ENCODE measurements around the gene RIPOR3. TPM values are rescaled to one million over a fixed set of nuclear protein-coding genes. Genes with fewer than 3 reads are reported as not detected.

RIPOR3 gene
- total and polyA plus RNA-seq, 4 donors: 5.6 to 90.3 (median 16.3) TPM

- H3K27me3 ChIP-seq (ENCODE audit: control insufficient read depth in 4 of 4, insufficient read depth in 4 of 4, low read length in 3 of 4): no peaks in the 10 kb centered on the region
- no peak overlapping the region for H3K4me3 ChIP-seq (ENCODE audit: low read depth in 1 of 3, low read length in 3 of 3)
- no peak overlapping the region for H3K27ac ChIP-seq (ENCODE audit: low read depth in 1 of 2, low read length in 2 of 2)
- 90% methylated on average over 5 of the region's 5 CpGs for WGBS
- TF ChIP-seq EGR1 (IDR thresholded peaks at IDR 0.05; ENCODE audit: low read depth in 2 of 2) (no peak), TAF1 (conservative IDR thresholded peaks at IDR 0.05) (no peak), SP1 (IDR thresholded peaks at IDR 0.05) (no peak)
- H3K4me1 ChIP-seq (ENCODE audit: control insufficient read depth in 4 of 4, insufficient read depth in 4 of 4, low read length in 3 of 4): peaks cover 0 to 5% (median 3%) of the 10 kb centered on the region in 4 donors
- H3K9ac ChIP-seq (ENCODE audit: low read depth in 1 of 2, low read length in 2 of 2): no peak overlapping the region
- DNase-seq (ENCODE audit: low spot score): no peak
- no peaks in the 10 kb centered on the region for H3K36me3 ChIP-seq (ENCODE audit: control insufficient read depth in 4 of 4, insufficient read depth in 3 of 4, low read depth in 1 of 4, low read length in 3 of 4)
- no peaks in the 10 kb centered on the region for H3K9me3 ChIP-seq (ENCODE audit: control insufficient read depth in 4 of 4, low read length in 3 of 4)
Measured at GRCh38 chr20:50709636-50709973, 18.3 kb upstream of the RIPOR3 start.

DNA sequence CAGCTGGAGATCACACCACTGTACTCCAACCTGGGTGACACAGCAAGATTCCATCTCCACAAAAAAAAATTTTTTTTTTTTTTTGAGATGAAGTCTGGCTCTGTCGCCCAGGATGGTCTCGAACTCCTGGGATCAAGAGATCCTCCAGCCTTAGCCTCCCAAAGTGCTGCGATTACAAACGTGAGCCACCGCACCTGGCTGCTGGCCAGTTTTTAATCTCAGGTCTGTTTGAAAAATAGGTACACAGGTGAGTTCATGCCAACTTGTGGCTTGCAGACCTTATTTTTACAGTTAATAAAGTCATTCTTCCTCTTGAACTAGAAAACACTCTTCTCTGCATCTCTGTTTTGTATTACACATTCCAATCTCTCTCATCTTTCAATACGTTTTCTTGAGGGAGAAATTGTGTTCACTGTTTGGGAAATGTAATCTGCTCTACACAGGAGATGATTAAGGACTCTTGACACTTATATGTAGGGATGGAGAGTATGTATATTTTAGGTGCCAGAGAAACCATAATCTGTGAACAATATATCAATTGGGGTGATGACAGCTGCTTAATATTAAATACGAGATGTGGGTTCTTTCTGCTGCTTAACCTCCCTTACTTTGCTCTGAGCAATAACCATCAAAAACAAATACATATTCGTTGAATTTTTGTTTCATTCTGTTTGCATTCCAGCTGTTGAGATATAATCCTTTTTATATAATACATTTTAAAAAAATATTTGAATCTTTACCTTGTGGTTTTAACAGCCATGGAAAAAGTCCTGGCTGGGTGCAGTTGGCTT, 17.7 kb upstream of the RIPOR3 start:
- Histone ChIP-seq H3K4me3 (ENCODE audit: low read depth in 1 of 3, low read length in 3 of 3) (no peak overlapping the region), H3K4me1 (ENCODE audit: control insufficient read depth in 4 of 4, insufficient read depth in 4 of 4, low read length in 3 of 4) (peaks cover 0 to 5% (median 3%) of the 10 kb centered on the region in 4 donors), H3K27ac (ENCODE audit: low read depth in 1 of 2, low read length in 2 of 2) (no peak overlapping the region), H3K9ac (ENCODE audit: low read depth in 1 of 2, low read length in 2 of 2) (no peak overlapping the region), H3K36me3 (ENCODE audit: control insufficient read depth in 4 of 4, insufficient read depth in 3 of 4, low read depth in 1 of 4, low read length in 3 of 4) (no peaks in the 10 kb centered on the region), H3K27me3 (ENCODE audit: control insufficient read depth in 4 of 4, insufficient read depth in 4 of 4, low read length in 3 of 4) (no peaks in the 10 kb centered on the region), H3K9me3 (ENCODE audit: control insufficient read depth in 4 of 4, low read length in 3 of 4) (no peaks in the 10 kb centered on the region)
- TF ChIP-seq MAX (IDR thresholded peaks at IDR 0.05): no peak
- TF ChIP-seq FOXA1 (IDR thresholded peaks at IDR 0.05): no peak
- TF ChIP-seq RAD21 (IDR thresholded peaks at IDR 0.05): no peak
- TF ChIP-seq FOXA2 (IDR thresholded peaks at IDR 0.05): no peak
- TF ChIP-seq NR2F2 (IDR thresholded peaks at IDR 0.05): no peak
- no peak for TF ChIP-seq JUND (IDR thresholded peaks at IDR 0.05)
- no peak for TF ChIP-seq HNF4G (IDR thresholded peaks at IDR 0.05)
- no peak for TF ChIP-seq SP1 (IDR thresholded peaks at IDR 0.05)
- TF ChIP-seq RXRA (IDR thresholded peaks at IDR 0.05): no peak
- TF ChIP-seq GABPA (IDR thresholded peaks at IDR 0.05 in 1 of 2, conservative IDR thresholded peaks at IDR 0.05 in 1 of 2): no peak
- no peak for TF ChIP-seq HNF4A (conservative IDR thresholded peaks at IDR 0.05)
- TF ChIP-seq TAF1 (conservative IDR thresholded peaks at IDR 0.05): no peak
- TF ChIP-seq EGR1 (IDR thresholded peaks at IDR 0.05; ENCODE audit: low read depth in 2 of 2): no peak
- no peak for TF ChIP-seq YY1 (IDR thresholded peaks at IDR 0.05)
- TF ChIP-seq, protein P1, sequence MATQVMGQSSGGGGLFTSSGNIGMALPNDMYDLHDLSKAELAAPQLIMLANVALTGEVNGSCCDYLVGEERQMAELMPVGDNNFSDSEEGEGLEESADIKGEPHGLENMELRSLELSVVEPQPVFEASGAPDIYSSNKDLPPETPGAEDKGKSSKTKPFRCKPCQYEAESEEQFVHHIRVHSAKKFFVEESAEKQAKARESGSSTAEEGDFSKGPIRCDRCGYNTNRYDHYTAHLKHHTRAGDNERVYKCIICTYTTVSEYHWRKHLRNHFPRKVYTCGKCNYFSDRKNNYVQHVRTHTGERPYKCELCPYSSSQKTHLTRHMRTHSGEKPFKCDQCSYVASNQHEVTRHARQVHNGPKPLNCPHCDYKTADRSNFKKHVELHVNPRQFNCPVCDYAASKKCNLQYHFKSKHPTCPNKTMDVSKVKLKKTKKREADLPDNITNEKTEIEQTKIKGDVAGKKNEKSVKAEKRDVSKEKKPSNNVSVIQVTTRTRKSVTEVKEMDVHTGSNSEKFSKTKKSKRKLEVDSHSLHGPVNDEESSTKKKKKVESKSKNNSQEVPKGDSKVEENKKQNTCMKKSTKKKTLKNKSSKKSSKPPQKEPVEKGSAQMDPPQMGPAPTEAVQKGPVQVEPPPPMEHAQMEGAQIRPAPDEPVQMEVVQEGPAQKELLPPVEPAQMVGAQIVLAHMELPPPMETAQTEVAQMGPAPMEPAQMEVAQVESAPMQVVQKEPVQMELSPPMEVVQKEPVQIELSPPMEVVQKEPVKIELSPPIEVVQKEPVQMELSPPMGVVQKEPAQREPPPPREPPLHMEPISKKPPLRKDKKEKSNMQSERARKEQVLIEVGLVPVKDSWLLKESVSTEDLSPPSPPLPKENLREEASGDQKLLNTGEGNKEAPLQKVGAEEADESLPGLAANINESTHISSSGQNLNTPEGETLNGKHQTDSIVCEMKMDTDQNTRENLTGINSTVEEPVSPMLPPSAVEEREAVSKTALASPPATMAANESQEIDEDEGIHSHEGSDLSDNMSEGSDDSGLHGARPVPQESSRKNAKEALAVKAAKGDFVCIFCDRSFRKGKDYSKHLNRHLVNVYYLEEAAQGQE (IDR thresholded peaks at IDR 0.05): no peak
- TF ChIP-seq, protein P2, sequence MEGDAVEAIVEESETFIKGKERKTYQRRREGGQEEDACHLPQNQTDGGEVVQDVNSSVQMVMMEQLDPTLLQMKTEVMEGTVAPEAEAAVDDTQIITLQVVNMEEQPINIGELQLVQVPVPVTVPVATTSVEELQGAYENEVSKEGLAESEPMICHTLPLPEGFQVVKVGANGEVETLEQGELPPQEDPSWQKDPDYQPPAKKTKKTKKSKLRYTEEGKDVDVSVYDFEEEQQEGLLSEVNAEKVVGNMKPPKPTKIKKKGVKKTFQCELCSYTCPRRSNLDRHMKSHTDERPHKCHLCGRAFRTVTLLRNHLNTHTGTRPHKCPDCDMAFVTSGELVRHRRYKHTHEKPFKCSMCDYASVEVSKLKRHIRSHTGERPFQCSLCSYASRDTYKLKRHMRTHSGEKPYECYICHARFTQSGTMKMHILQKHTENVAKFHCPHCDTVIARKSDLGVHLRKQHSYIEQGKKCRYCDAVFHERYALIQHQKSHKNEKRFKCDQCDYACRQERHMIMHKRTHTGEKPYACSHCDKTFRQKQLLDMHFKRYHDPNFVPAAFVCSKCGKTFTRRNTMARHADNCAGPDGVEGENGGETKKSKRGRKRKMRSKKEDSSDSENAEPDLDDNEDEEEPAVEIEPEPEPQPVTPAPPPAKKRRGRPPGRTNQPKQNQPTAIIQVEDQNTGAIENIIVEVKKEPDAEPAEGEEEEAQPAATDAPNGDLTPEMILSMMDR (IDR thresholded peaks at IDR 0.05; ENCODE audit: low read depth, low read length, missing input control): no peak
- no peak for TF ChIP-seq ZBTB33 (IDR thresholded peaks at IDR 0.05)
- TF ChIP-seq, protein P3, sequence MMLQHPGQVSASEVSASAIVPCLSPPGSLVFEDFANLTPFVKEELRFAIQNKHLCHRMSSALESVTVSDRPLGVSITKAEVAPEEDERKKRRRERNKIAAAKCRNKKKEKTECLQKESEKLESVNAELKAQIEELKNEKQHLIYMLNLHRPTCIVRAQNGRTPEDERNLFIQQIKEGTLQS (IDR thresholded peaks at IDR 0.05): no peak
- WGBS: 74% methylated on average over 8 of the region's 8 CpGs
- DNase-seq (ENCODE audit: low spot score): no peak

Data from liver (tissue), 9 donors.